Fibroblast of lung (primary cell): ENCODE data around the gene MTMR6. TPM values are rescaled to one million over a fixed set of nuclear protein-coding genes. Genes with fewer than 3 reads are reported as not detected.
A peak's percentile ranks its signal among the peaks of the same experiment; 100 is the strongest.

Experiments used
- DNase-seq, 2 donors: peaks; one replicate each; pipeline versions ENCODE4 v3.0.0 to v3.0.0-alpha.2; 2010; ENCODE audit warnings: low read depth in 2 of 2
- H2AFZ ChIP-seq: 2 replicates; pipeline ENCODE4 v1.5.1; 2012; ENCODE audit warnings: low read length, control low read depth, inconsistent platforms
- H3K27ac ChIP-seq: 2 replicates; pipeline ENCODE4 v1.5.1; 2011; ENCODE audit warnings: low read length, control low read depth; ENCODE audit not compliant: insufficient read depth
- H3K27me3 ChIP-seq: 2 replicates; pipeline ENCODE4 v1.5.1; 2011; ENCODE audit warnings: mild to moderate bottlenecking, low read length; ENCODE audit not compliant: control insufficient read depth, insufficient read depth
- H3K36me3 ChIP-seq: 2 replicates; pipeline ENCODE4 v1.5.1; 2011; ENCODE audit warnings: low read length; ENCODE audit not compliant: control insufficient read depth, insufficient read depth
- H3K4me1 ChIP-seq: 2 replicates; pipeline ENCODE4 v1.5.1; 2011; ENCODE audit warnings: low read length; ENCODE audit not compliant: control insufficient read depth, insufficient read depth; ENCODE audit errors: extremely low read depth
- H3K4me2 ChIP-seq: 2 replicates; pipeline ENCODE4 v1.5.1; 2011; ENCODE audit warnings: low read length, control low read depth; ENCODE audit not compliant: insufficient read depth; ENCODE audit errors: extremely low read depth
- H3K4me3 ChIP-seq, 4 experiments: fragments of 200-600 bp in 1 of 4; sonication (generic) in 1 of 4; replicated peaks in 1 of 4; 2 replicates each; pipeline ENCODE4 v1.5.1; 2011 to 2016; ENCODE audit warnings: low read length in 4 of 4, low read depth in 3 of 4, mild to moderate bottlenecking in 3 of 4, control low read depth in 2 of 4, inconsistent platforms in 1 of 4, mixed read lengths in 1 of 4; ENCODE audit not compliant: insufficient read depth in 1 of 4; ENCODE audit errors: control extremely low read depth in 1 of 4
- H3K79me2 ChIP-seq: 2 replicates; pipeline ENCODE4 v1.5.1; 2012; ENCODE audit warnings: mild to moderate bottlenecking, low read length, inconsistent platforms; ENCODE audit not compliant: control insufficient read depth, insufficient read depth
- H3K9ac ChIP-seq: 2 replicates; pipeline ENCODE4 v1.5.1; 2011; ENCODE audit warnings: mild to moderate bottlenecking, low read length, control low read depth; ENCODE audit not compliant: insufficient read depth
- H3K9me3 ChIP-seq: 2 replicates; pipeline ENCODE4 v1.5.1; 2012; ENCODE audit warnings: low read depth, low read length; ENCODE audit not compliant: control insufficient read depth, insufficient read depth
- H4K20me1 ChIP-seq: 2 replicates; pipeline ENCODE4 v1.5.1; 2011; ENCODE audit warnings: low read length; ENCODE audit not compliant: control insufficient read depth, insufficient read depth; ENCODE audit errors: extremely low read depth
- EZH2 ChIP-seq: IDR thresholded peaks from 2 replicates; pipeline ENCODE4 v1.5.1; 2012; ENCODE audit warnings: low read length, control low read depth, mild to moderate bottlenecking; ENCODE audit errors: missing control alignments
- polyA plus RNA-seq, 2 donors: library from polyadenylated mRNA; depleted of rRNA in 1 of 2; stranded (reverse) in 1 of 2; unstranded in 1 of 2; fragments of >200 nt; gene quantifications; 2 replicates each; pipeline ENCODE4 v1.2.1, GENCODE V29; 2011 to 2012; ENCODE audit warnings: missing spikeins in 1 of 2
- total RNA-seq: library from RNA; depleted of rRNA; stranded (reverse); fragments of >200 nt; gene quantifications from 2 replicates; pipeline ENCODE4 v1.2.1, GENCODE V29; 2014
- TF ChIP-seq, protein P1 (sequence below), 2 donors: IDR thresholded peaks in 1 of 2; conservative IDR thresholded peaks in 1 of 2; 1 replicate in 1 of 2; 2 replicates in 1 of 2; pipeline ENCODE4 v1.5.1; 2011 to 2012; ENCODE audit warnings: low read length in 2 of 2, control low read depth in 1 of 2, inconsistent platforms in 1 of 2, low read depth in 1 of 2, mild to moderate bottlenecking in 1 of 2

Gene MTMR6
- total and polyA plus RNA-seq, 2 donors (not counting 1 experiment from before 2014, with no cell fraction given) = 20.7 to 22.5 TPM

DNA sequence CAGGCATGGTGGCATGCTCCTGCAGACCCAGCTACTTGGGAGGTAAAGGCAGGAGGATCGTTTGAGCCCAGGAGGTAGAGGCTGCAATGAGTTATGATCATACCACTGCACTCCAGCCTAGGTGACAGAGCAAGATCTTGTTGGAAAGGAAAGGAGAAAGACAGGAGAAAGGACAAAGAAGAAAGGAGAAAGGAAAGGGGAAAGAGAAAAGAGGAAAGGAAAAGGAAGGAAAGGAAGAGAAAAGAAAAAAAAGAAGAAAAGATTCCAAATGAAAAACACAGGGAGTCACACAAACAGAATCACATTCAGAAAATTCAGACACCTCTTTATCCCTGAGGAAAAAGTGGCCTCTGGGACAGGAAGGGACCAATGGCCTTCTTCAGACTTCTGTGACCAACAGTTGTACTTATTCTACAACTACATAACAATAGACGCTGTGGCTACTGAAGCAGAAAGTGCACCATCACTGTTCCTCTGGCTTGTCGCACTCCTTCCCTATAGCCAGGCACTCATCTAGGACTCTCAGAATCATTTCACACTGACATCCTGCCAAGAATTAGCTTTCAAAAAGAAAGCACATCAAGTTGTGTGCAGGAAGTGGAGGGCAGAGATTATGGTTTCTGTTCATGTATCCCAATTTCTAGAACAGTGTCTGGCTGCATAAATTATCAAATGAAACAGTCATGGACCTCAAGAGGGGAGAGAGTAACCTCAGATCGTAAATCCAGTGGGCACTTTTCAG, 5.9 kb downstream of the MTMR6 start:
- DNase-seq = no peak
- H3K27me3 ChIP-seq = no peaks in the 10 kb centered on the region
- H4K20me1 ChIP-seq = no peaks in the 10 kb centered on the region
- H3K4me2 ChIP-seq = no peak overlapping the region
- H3K9ac ChIP-seq = no peak overlapping the region
- H3K79me2 ChIP-seq = peaks cover 79% of the 10 kb centered on the region
- no peak overlapping the region for H2AFZ ChIP-seq
- H3K9me3 ChIP-seq = no peaks in the 10 kb centered on the region
- H3K4me1 ChIP-seq = no peaks in the 10 kb centered on the region
- H3K4me3 ChIP-seq = no peak overlapping the region
- no peak overlapping the region for H3K27ac ChIP-seq
- TF ChIP-seq, protein P1, sequence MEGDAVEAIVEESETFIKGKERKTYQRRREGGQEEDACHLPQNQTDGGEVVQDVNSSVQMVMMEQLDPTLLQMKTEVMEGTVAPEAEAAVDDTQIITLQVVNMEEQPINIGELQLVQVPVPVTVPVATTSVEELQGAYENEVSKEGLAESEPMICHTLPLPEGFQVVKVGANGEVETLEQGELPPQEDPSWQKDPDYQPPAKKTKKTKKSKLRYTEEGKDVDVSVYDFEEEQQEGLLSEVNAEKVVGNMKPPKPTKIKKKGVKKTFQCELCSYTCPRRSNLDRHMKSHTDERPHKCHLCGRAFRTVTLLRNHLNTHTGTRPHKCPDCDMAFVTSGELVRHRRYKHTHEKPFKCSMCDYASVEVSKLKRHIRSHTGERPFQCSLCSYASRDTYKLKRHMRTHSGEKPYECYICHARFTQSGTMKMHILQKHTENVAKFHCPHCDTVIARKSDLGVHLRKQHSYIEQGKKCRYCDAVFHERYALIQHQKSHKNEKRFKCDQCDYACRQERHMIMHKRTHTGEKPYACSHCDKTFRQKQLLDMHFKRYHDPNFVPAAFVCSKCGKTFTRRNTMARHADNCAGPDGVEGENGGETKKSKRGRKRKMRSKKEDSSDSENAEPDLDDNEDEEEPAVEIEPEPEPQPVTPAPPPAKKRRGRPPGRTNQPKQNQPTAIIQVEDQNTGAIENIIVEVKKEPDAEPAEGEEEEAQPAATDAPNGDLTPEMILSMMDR (conservative IDR thresholded peaks at IDR 0.05 in 1 of 2, IDR thresholded peaks at IDR 0.05 in 1 of 2; ENCODE audit: low read depth in 1 of 2, low read length in 2 of 2) = no peak
- no peak for TF ChIP-seq EZH2
- no peaks in the 10 kb centered on the region for H3K36me3 ChIP-seq

DNA sequence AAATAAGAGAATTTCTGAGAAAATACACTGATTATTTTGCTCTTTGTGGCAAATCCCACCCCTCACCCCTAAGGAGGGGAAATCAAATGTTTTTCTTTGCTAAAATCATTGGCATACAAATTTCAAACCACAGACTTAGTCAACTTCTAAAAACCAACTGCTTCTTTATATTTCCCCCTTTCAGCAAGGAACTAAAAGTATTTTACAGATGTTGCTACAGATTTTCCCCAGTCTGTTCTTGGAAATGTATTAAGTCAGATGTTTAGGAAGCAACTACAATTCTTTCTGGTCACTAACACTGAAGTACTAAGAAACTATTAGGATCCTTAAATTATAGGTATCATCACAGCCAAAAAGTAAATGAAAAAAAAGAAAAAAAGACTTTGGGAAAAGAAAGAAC, 6.9 kb downstream of the MTMR6 start:
- no peaks in the 10 kb centered on the region for H4K20me1 ChIP-seq
- no peak overlapping the region for H3K4me2 ChIP-seq
- H3K4me1 ChIP-seq = no peaks in the 10 kb centered on the region
- no peaks in the 10 kb centered on the region for H3K36me3 ChIP-seq
- no peak for DNase-seq
- no peak overlapping the region for H2AFZ ChIP-seq
- no peak overlapping the region for H3K4me3 ChIP-seq
- TF ChIP-seq, protein P1 (conservative IDR thresholded peaks at IDR 0.05 in 1 of 2, IDR thresholded peaks at IDR 0.05 in 1 of 2; ENCODE audit: low read depth in 1 of 2, low read length in 2 of 2) = no peak
- TF ChIP-seq EZH2 = no peak
- no peak overlapping the region for H3K27ac ChIP-seq
- no peak overlapping the region for H3K9ac ChIP-seq
- H3K79me2 ChIP-seq = peaks cover 73% of the 10 kb centered on the region
- no peaks in the 10 kb centered on the region for H3K27me3 ChIP-seq
- no peaks in the 10 kb centered on the region for H3K9me3 ChIP-seq

DNA sequence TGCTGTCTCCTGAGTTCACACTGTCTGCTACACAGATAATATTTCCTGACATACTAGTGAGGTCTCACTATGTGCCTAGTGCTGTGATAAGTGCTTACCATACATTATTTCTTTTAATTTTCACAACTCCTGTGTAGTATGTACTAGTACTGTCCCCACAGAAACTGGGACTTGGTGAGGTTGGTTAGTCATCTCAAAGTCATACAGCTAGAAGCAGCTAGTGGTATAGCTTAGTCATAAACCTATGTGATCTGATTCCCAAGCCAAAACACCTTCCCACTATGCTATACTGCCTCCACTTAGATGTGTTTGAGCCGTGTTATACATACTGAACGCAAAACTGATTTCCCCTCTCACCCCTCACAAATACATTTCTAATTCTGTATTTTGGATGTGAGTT, 10.5 kb downstream of the MTMR6 start:
- no peak overlapping the region for H3K4me3 ChIP-seq
- no peak overlapping the region for H3K27ac ChIP-seq
- H3K4me1 ChIP-seq = no peaks in the 10 kb centered on the region
- H3K9me3 ChIP-seq = no peaks in the 10 kb centered on the region
- peak; percentile 2 to 49 for DNase-seq
- TF ChIP-seq, protein P1 (conservative IDR thresholded peaks at IDR 0.05 in 1 of 2, IDR thresholded peaks at IDR 0.05 in 1 of 2; ENCODE audit: low read depth in 1 of 2, low read length in 2 of 2) = no peak
- no peak for TF ChIP-seq EZH2
- H3K36me3 ChIP-seq = no peaks in the 10 kb centered on the region
- no peak overlapping the region for H2AFZ ChIP-seq
- no peaks in the 10 kb centered on the region for H3K27me3 ChIP-seq
- peaks cover 48% of the 10 kb centered on the region for H3K79me2 ChIP-seq
- H4K20me1 ChIP-seq = no peaks in the 10 kb centered on the region
- no peak overlapping the region for H3K4me2 ChIP-seq
- H3K9ac ChIP-seq = no peak overlapping the region
